ENCODE results near the gene UBE2E2. TPM values are rescaled to one million over a fixed set of nuclear protein-coding genes. Genes with fewer than 3 reads are reported as not detected.

Gene UBE2E2
- total RNA-seq, 1 experiment from 2014 or later = 38.6 TPM

GRCh38 chr3:23461069-23461468 lies 257.9 kb downstream of the UBE2E2 start:
- Histone ChIP-seq H3K14ac (ENCODE audit: insufficient read depth, low read length) (no peak overlapping the region), H3K79me1 (ENCODE audit: insufficient read depth, low read depth, low read length, poor library complexity, severe bottlenecking) (no peaks in the 10 kb centered on the region), H2BK120ac (ENCODE audit: low read depth, low read length, poor library complexity, severe bottlenecking) (no peak overlapping the region), H2BK12ac (ENCODE audit: insufficient read length, low read depth, low read length) (no peak overlapping the region), H3T11ph (ENCODE audit: low read length) (no peak overlapping the region), H3K4me2 (ENCODE audit: insufficient read depth, insufficient read length, low read length) (no peak overlapping the region), H2AK5ac (ENCODE audit: insufficient read length, low read length) (no peak overlapping the region), H2AFZ (ENCODE audit: low read length) (no peak overlapping the region), H3K9ac (ENCODE audit: extremely low read depth, insufficient read length, low read length) (no peak overlapping the region), H3K18ac (ENCODE audit: insufficient read length, low read depth, low read length) (no peak overlapping the region), H4K20me1 (ENCODE audit: control insufficient read depth, insufficient read depth, insufficient read length) (no peaks in the 10 kb centered on the region), H3K79me2 (ENCODE audit: insufficient read depth, low read length) (no peaks in the 10 kb centered on the region), H3K23me2 (ENCODE audit: insufficient read length, low read depth, low read length, poor library complexity, severe bottlenecking) (no peaks in the 10 kb centered on the region), H3K27me3 (ENCODE audit: insufficient read depth, low read length) (no peaks in the 10 kb centered on the region), H2BK15ac (ENCODE audit: low read depth, low read length) (no peak overlapping the region), H3K4ac (ENCODE audit: low read depth, low read length) (no peak overlapping the region), H4K91ac (ENCODE audit: insufficient read length, low read depth, low read length) (no peak overlapping the region), H2BK5ac (ENCODE audit: insufficient read length, low read length) (no peak overlapping the region), H3K23ac (ENCODE audit: insufficient read length, low read depth, low read length) (no peak overlapping the region), H4K5ac (ENCODE audit: insufficient read length, low read depth, low read length) (no peak overlapping the region), H3K27ac (ENCODE audit: insufficient read length, low read depth, low read length) (no peak overlapping the region), H4K8ac (replicated peaks; ENCODE audit: insufficient read length, low read depth, low read length) (no peak overlapping the region), H3K56ac (ENCODE audit: insufficient read length, low read depth, low read length) (no peak overlapping the region), H3K9me3 (ENCODE audit: control insufficient read depth, low read depth, low read length) (no peaks in the 10 kb centered on the region), H2BK20ac (ENCODE audit: low read depth, low read length, poor library complexity, severe bottlenecking) (no peak overlapping the region), H3K4me1 (ENCODE audit: insufficient read depth, low read length) (no peaks in the 10 kb centered on the region; the same call in 1 of the 2 replicates)
- no CpG with 5 or more reads among the region's 3 CpGs for WGBS (ENCODE audit: extremely low coverage, insufficient read length, low lambda C conversion rate)
- peaks cover under 1 to 19% (median 7%) of the 10 kb centered on the region in 3 experiments; a peak in 6 of 7 replicates for H3K36me3 Mint-ChIP-seq (ENCODE audit: insufficient read depth in 1 of 3, low read depth in 3 of 3)
- TF ChIP-seq CTCF (conservative IDR thresholded peaks at IDR 0.05) = no peak
- H3K27ac Mint-ChIP-seq = no peak overlapping the region
- H3K4me3 Mint-ChIP-seq = no peak overlapping the region
- H3K4me1 Mint-ChIP-seq = peaks cover 26 to 27% of the 10 kb centered on the region in 2 experiments
- DNase-seq = no peak
- H3K9me3 Mint-ChIP-seq = peaks cover 1 to 7% of the 10 kb centered on the region in 2 experiments; a peak in 4 of 5 replicates
- H3K27me3 Mint-ChIP-seq (ENCODE audit: low read depth) = no peaks in the 10 kb centered on the region

Measured in H9 (cell line).